HL-60/S4 (cell line): ENCODE data around the gene GABRG3.
"Not testable (repeated sequence)": the region's sequence is repeated elsewhere in the genome, so short reads cannot be mapped to it uniquely, and the experiment has no call there.

Experiments
- in situ Hi-C: fragments of 300-500 bp; cut with MboI; formaldehyde crosslinking; loops from 2 replicates; pipeline ENCODE4 v1.14.3; 2022; ENCODE audit warnings: low sequenced_read_pairs

Gene GABRG3

GRCh38 chr15:26985050-26985449 lies 14.1 kb downstream of the GABRG3 start:
- in situ Hi-C loops, result no loop called here

DNA sequence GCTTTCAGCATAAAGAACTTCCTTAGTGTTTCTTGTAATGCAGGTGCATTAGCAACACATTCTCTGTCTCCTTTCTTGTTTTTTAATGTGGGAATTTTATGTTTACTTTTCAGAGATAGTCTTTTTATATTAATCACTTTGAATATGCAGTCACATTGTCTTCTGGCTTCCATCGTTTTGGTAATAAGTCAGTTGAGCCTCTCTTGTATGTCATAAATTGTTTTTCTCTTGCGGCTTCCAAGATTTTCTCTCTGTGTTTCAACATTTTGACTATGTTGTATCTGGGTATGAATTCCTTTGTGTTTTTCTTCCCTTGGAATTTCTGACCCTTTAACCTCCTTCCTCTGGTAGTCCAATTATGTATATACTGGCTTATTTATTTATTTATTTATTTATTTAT lies 25.3 kb downstream of the GABRG3 start:
- in situ Hi-C loops, result no loop called here

DNA sequence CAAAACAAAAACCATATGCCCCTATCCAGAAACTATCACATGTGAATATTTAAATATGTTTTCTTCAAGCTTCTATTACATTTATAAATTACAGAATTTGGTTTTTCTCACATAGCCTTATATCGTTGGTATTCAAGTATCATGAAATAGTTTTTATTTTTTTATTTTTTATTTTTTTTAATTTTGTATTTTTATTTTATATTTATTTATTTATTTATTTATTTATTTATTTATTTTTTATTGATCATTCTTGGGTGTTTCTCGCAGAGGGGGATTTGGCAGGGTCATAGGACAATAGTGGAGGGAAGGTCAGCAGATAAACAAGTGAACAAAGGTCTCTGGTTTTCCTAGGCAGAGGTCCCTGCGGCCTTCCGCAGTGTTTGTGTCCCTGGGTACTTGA lies 32.0 kb downstream of the GABRG3 start:
- in situ Hi-C loops, result not testable (repeated sequence)

DNA sequence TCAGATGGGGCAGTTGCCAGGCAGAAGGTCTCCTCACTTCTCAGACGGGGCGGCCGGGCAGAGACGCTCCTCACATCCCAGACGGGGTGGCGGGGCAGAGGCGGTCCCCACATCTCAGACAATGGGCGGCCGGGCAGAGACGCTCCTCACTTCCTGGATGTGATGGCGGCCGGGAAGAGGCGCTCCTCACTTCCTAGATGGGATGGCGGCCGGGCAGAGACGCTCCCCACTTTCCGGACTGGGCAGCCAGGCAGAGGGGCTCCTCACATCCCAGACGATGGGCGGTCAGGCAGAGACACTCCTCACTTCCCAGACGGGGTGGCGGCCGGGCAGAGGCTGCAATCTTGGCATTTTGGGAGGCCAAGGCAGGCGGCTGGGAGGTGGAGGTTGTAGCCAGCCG lies 33.2 kb downstream of the GABRG3 start:
- in situ Hi-C loops, result not testable (repeated sequence)

- in situ Hi-C loops, result loop anchor here (10.0 kb wide), 1 partner anchor 132 kb away; no protein-coding TSS in a partner anchor
Measured at GRCh38 chr15:27017168-27017809, 46.3 kb downstream of the GABRG3 start.

DNA sequence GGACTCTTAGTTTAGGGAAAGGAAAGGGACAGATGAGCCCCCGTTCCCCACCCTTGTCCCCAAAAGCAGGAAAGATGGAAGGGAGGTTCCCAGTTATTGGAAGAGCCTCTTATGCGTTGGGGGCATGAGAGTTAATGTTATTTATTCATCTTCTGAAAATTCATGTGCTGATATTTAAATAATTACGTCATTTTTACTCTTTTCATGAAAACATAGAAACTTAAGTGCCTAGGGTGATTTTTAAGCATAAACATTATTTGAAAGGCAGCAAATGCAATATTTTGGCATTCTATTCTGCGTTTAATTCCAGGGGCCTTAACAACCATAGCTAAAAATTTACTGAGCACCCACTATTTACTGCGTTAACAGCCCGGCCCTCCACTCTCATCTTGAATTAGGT lies 48.7 kb downstream of the GABRG3 start:
- in situ Hi-C loops, result loop anchor here (10.0 kb wide), 1 partner anchor 135 kb away; no protein-coding TSS in a partner anchor

GRCh38 chr15:27025481-27025966 lies 54.5 kb downstream of the GABRG3 start:
- in situ Hi-C loops, result no loop called here

GRCh38 chr15:27027229-27027628 lies 56.2 kb downstream of the GABRG3 start:
- in situ Hi-C loops, result no loop called here

- in situ Hi-C loops, result no loop called here
Measured at GRCh38 chr15:27028858-27029477, 58.0 kb downstream of the GABRG3 start.

DNA sequence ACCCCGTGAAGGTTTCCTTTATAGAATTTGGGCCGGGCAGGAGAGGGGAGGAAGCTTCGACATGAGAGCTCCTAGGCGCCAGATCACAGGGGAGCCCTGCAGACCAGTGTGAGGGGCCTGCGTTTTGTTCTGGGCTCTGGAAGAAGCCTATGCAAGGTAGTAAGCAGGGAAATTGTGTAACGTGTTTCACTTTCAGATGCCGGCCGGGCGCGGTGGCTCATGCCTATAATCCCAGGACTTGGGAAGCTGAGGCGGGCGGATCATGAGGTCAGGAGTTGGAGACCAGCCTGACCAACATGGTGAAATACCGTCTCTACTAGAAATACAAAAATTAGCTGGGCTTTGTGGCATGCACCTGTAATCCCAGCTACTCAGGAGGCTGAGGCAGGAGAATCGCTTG lies 65.2 kb downstream of the GABRG3 start:
- in situ Hi-C loops, result no loop called here

DNA sequence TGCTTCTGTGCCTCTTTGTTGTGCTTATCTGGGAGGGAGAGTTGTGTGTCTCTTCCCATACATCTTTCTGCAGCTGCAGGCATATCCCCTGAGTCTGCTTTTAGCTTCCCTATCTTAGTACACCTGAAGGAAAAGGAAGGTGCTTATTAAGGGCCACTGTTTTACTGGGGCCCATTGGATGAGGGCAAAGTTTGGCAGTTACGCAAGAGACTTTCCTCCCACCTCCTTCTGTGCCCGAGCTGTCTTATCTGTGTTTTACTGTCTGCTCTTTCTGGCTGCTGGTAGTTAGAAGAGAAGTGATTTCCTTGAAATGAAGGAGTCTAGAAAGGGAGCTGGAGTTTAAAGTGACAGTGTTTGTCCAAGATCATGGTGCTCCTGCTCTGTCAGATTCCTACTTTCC lies 66.5 kb downstream of the GABRG3 start:
- in situ Hi-C loops, result no loop called here

- in situ Hi-C loops, result no loop called here
Measured at GRCh38 chr15:27039152-27039551, 68.2 kb downstream of the GABRG3 start.

DNA sequence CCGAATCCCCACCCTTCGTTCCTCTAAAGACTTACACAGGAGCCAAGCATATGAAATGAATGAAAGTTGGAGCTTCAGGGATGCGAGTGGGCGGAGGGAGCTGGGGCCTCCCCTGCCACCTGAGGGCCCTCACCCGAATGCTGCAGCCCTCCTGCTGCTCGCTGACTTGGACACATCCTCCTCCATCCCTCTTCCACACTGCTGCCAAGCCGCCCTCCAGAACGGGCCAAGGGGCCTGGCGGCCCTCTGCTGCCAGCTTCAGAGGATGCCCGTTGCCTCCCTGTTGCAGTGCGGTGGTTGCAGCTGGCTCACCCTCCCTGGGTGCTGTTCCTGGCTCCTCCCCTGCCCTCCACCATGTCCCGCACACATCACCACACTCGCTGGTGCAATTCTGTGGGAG lies 71.2 kb downstream of the GABRG3 start:
- in situ Hi-C loops, result no loop called here

DNA sequence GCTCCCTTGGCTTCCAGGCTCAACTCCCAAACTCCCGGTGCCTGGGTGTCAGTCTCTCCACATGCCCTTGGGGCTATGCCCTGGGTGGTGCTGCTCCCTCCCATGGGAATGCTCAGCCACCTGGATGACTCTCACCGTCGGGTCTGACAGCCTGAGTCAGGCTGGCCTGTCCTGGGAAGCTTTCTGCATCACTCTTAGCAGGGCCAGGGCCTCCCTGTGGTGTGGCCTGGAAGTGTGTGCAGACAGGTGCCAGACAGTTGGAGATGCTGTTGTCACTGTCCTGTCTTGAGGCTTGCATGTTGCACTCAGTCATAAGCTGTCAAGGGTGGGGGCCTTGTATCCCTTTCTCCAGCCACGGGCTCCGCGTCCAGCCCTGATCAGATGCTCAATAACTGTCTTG lies 71.7 kb downstream of the GABRG3 start:
- in situ Hi-C loops, result no loop called here

DNA sequence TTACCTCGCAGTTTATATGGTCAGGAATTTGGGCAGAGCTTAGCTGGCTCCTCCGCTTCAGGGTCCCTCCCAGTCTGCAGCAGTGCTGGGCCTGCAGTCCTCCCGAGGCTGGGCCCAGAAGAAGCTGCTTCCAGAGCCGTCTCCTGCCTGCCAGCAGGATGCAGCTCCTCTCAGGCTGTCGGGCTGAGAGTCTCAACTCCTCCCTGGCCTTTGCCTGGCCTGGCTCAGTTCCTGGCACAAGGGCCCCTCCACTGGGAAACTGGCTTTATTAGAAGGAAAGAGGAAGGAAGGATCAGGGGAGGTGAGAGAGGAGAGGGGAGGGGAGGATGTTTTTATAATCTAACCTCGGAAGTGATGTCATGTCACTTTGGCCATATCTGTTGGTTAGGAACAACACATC lies 72.8 kb downstream of the GABRG3 start:
- in situ Hi-C loops, result no loop called here

DNA sequence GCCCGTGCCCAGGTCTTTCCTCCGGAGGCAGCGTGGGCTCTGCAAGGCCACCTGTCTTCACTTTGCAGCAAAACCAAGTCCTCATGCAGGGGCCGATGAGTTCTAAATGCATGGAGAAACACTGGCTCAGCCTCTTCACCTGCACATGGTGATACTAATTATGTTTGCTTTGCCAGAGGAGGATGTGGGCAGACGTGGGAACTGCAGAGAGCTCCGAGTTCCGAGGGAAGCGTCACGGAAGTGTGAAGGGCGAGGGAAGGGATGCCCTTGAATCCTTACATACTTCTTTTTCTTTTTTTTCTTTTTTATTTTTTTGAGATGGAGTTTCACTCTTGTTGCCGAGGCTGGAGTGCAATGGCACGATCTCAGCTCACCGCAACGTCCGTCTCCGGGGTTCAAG lies 74.8 kb downstream of the GABRG3 start:
- in situ Hi-C loops, result no loop called here

GRCh38 chr15:27046880-27047279 lies 75.9 kb downstream of the GABRG3 start:
- in situ Hi-C loops, result no loop called here

GRCh38 chr15:27050163-27050562 lies 79.2 kb downstream of the GABRG3 start:
- in situ Hi-C loops, result no loop called here

DNA sequence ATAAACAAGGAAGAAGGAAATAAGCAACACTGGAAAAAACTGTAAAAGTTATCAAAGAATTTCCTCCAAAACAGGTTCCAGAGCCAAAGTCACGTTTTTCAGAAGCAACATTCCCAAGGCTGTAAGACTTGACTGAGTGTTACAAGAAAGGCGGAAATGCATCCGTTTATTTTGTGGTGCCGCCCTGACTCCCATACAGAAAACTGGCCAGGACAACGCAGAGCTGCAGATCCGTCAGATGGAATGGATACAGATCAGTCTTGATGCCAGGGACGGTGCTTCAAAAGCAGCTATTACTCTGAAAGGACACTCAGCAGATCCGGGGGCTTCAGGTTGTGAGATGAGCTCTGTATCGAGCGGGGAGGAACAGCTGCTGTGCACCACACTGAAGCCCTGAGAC lies 83.4 kb downstream of the GABRG3 start:
- in situ Hi-C loops, result no loop called here

DNA sequence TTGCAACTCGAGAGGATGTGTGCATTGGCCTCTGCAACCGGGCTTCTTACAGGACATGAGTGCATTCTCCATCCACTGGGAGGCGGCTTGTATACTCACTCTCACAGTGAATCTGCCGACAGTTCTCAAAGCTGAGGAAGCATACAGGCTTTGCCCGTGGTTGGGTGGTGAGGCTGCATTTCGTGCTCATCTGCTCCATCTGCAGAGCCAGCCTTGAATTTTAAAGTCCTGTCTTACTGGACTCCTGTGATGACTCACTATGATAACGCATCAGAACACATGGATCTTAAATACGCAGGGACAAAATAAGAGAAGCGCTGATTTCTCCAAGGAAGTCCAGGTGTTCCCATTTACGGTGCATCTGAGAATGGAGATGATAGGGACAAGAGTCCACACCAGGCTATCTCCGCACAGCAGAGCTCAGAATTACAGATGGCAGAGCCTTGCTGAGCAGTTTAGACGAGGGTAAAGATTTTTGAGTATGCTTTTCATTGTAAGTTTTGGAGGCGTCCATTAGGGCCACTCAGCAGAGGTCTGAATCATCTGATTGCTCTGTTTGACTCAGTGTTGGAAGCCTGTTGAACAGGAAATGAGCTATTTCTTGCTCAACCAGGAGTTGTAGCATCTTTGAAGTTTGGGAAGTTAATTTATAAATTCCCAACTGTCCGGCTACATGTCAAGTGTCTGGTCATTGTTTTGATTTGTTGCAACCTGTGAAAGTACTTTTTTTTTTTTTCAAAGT lies 87.1 kb downstream of the GABRG3 start:
- in situ Hi-C loops, result no loop called here

GRCh38 chr15:27058939-27059338 lies 88.0 kb downstream of the GABRG3 start:
- in situ Hi-C loops, result no loop called here

- in situ Hi-C loops, result no loop called here
Measured at GRCh38 chr15:27059610-27060202, 88.7 kb downstream of the GABRG3 start.
